Activated CD4-positive, alpha-beta T cell treated with anti-CD3 and anti-CD28 coated beads, Interleukin-10, Interleukin-2, amounts not matched to agents 100 ng/mL and 50 ng/mL, durations not matched to agents 16 hours and 8 hours (primary cell): ENCODE data around the gene MXRA7.
"Not testable (repeated sequence)": the region's sequence is repeated elsewhere in the genome, so short reads cannot be mapped to it uniquely, and the experiment has no call there.

Experiments used
- DNase-seq: peaks from one replicate; pipeline ENCODE4 v3.0.0-alpha.2; 2020

The MXRA7 gene

GRCh38 chr17:76641501-76641900 is 69.3 kb downstream of the MXRA7 start:
- no peak for DNase-seq

- DNase-seq = no peak
Measured at GRCh38 chr17:76640550-76641380, 70.0 kb downstream of the MXRA7 start.

- no peak for DNase-seq
Measured at GRCh38 chr17:76638263-76638662, 72.5 kb downstream of the MXRA7 start.

- DNase-seq = not testable (repeated sequence)
Measured at GRCh38 chr17:76636486-76637206, 74.1 kb downstream of the MXRA7 start.

- DNase-seq = no peak
Measured at GRCh38 chr17:76635659-76636360, 75.0 kb downstream of the MXRA7 start.

GRCh38 chr17:76635039-76635438 is 75.7 kb downstream of the MXRA7 start:
- DNase-seq = no peak

- DNase-seq = no peak
Measured at GRCh38 chr17:76633628-76634328, 77.0 kb downstream of the MXRA7 start.

GRCh38 chr17:76631821-76632565 is 78.8 kb downstream of the MXRA7 start:
- DNase-seq = no peak

- no peak for DNase-seq
Measured at GRCh38 chr17:76630151-76630550, 80.6 kb downstream of the MXRA7 start.
